H1 (cell line): ENCODE data around the gene WDR64. TPM values are rescaled to one million over a fixed set of nuclear protein-coding genes. Genes with fewer than 3 reads are reported as not detected.

Experiments
- CTCF ChIA-PET: fragments of 300-600 bp; sonication (Branson Sonifier 250); formaldehyde crosslinking; loops from one replicate; lab custom pipeline; 2021; ENCODE audit not compliant: partially characterized antibody; lab: Charles Lee
- POLR2A ChIA-PET: fragments of 300-600 bp; sonication (Branson Sonifier 250); formaldehyde crosslinking; loops from one replicate; lab custom pipeline; 2021; ENCODE audit warnings: inconsistent platforms; ENCODE audit not compliant: partially characterized antibody; lab: Charles Lee
- DNase-seq, 2 experiments: peaks; one replicate each; pipeline versions ENCODE4 v3.0.0 to v3.0.0-alpha.2; 2010 to 2022; ENCODE audit warnings: low spot score in 2 of 2, low read depth in 1 of 2, mixed read lengths in 1 of 2
- FAIRE-seq: peaks from 2 replicates; lab custom pipeline; 2011; peaks lifted over from hg19 to GRCh38; lab: Jason Lieb, UNC
- H2AFZ ChIP-seq: 2 replicates; pipeline ENCODE4 v1.8.1; 2012; ENCODE audit warnings: low read length, inconsistent platforms
- H2AK5ac ChIP-seq: 2 replicates; pipeline ENCODE4 v1.6.1; 2013; ENCODE audit warnings: low read depth, low read length
- H2BK120ac ChIP-seq: replicated peaks from 2 replicates; pipeline ENCODE3; 2013; ENCODE audit warnings: low read depth, low read length, inconsistent platforms
- H2BK12ac ChIP-seq: 2 replicates; pipeline ENCODE4 v1.6.1; 2013; ENCODE audit warnings: low read depth, low read length
- H2BK15ac ChIP-seq: 2 replicates; pipeline ENCODE4 v1.6.1; 2013; ENCODE audit warnings: low read length
- H2BK20ac ChIP-seq: 2 replicates; pipeline ENCODE4 v1.6.1; 2013; ENCODE audit warnings: low read length
- H2BK5ac ChIP-seq: 2 replicates; pipeline ENCODE4 v1.6.1; 2013; ENCODE audit warnings: low read depth, low read length
- H3K14ac ChIP-seq: 2 replicates; pipeline ENCODE4 v1.6.1; 2013; ENCODE audit warnings: inconsistent platforms; ENCODE audit not compliant: insufficient read length
- H3K18ac ChIP-seq: 2 replicates; pipeline ENCODE4 v1.6.1; 2013; ENCODE audit warnings: low read length; ENCODE audit errors: extremely low read depth
- H3K23ac ChIP-seq: 2 replicates; pipeline ENCODE4 v1.6.1; 2013; ENCODE audit warnings: inconsistent platforms; ENCODE audit not compliant: insufficient read length
- H3K23me2 ChIP-seq: 2 replicates; pipeline ENCODE4 v1.6.1; 2013; ENCODE audit warnings: low read depth, low read length
- H3K27ac ChIP-seq: 2 replicates; pipeline ENCODE4 v1.6.1; 2011; ENCODE audit warnings: low read depth, low read length, inconsistent platforms
- H3K27me3 ChIP-seq, 4 experiments: replicated peaks in 1 of 4; 1 replicate in 1 of 4; 2 replicates in 3 of 4; pipeline versions ENCODE4 v1.6.1 to v1.8.1; 2011 to 2013; ENCODE audit warnings: low read length in 3 of 4, mild to moderate bottlenecking in 3 of 4, inconsistent platforms in 2 of 4, mixed read lengths in 2 of 4, moderate library complexity in 1 of 4; ENCODE audit not compliant: control insufficient read depth in 3 of 4, insufficient read depth in 3 of 4; ENCODE audit errors: extremely low read depth in 1 of 4
- H3K36me3 ChIP-seq, 4 experiments: 2 replicates each; pipeline versions ENCODE4 v1.6.1 to v1.8.1; 2011 to 2013; ENCODE audit warnings: mild to moderate bottlenecking in 4 of 4, low read length in 3 of 4, moderate library complexity in 2 of 4, control low read depth in 1 of 4, inconsistent platforms in 1 of 4; ENCODE audit not compliant: insufficient read depth in 4 of 4, control insufficient read depth in 2 of 4
- H3K4ac ChIP-seq: replicated peaks from 2 replicates; pipeline ENCODE3; 2013; ENCODE audit warnings: low read length, low read depth, mixed read lengths, inconsistent platforms; ENCODE audit not compliant: insufficient read length
- H3K4me1 ChIP-seq, 4 experiments: replicated peaks in 1 of 4; 1 replicate in 1 of 4; 2 replicates in 3 of 4; pipeline versions ENCODE4 v1.6.1 to v1.8.1; 2011 to 2013; ENCODE audit warnings: low read length in 3 of 4, inconsistent platforms in 2 of 4, mixed read lengths in 1 of 4; ENCODE audit not compliant: insufficient read depth in 4 of 4, control insufficient read depth in 3 of 4
- H3K4me2 ChIP-seq, 2 experiments: 2 replicates each; pipeline versions ENCODE4 v1.6.1 to v1.8.1; 2011 to 2013; ENCODE audit warnings: low read depth in 2 of 2, low read length in 2 of 2, control low read depth in 1 of 2, inconsistent platforms in 1 of 2, mild to moderate bottlenecking in 1 of 2; ENCODE audit not compliant: insufficient read depth in 1 of 2
- H3K4me3 ChIP-seq, 4 experiments: fragments of 200-600, 300-600 bp in 1 of 4; sonication (generic), shearing (Covaris generic), sonication (Bioruptor Twin) in 1 of 4; 2 replicates each; pipeline versions ENCODE4 v1.5.1 to v1.8.1; 2011 to 2016; ENCODE audit warnings: low read length in 4 of 4, low read depth in 3 of 4, control low read depth in 2 of 4, inconsistent platforms in 2 of 4, mild to moderate bottlenecking in 2 of 4, mixed read lengths in 1 of 4, moderate library complexity in 1 of 4; ENCODE audit not compliant: insufficient read depth in 2 of 4; ENCODE audit errors: extremely low read depth in 1 of 4
- H3K56ac ChIP-seq: replicated peaks from 2 replicates; pipeline ENCODE3; 2013; ENCODE audit warnings: low read depth, mild to moderate bottlenecking, mixed read lengths, low read length, inconsistent platforms; ENCODE audit not compliant: insufficient read length
- H3K79me1 ChIP-seq: 2 replicates; pipeline ENCODE4 v1.6.1; 2013; ENCODE audit warnings: low read depth, low read length, control low read depth
- H3K79me2 ChIP-seq, 2 experiments: 2 replicates each; pipeline versions ENCODE4 v1.6.1 to v1.8.1; 2012 to 2013; ENCODE audit warnings: low read length in 2 of 2, mild to moderate bottlenecking in 2 of 2, inconsistent platforms in 1 of 2; ENCODE audit not compliant: insufficient read depth in 2 of 2, control insufficient read depth in 1 of 2
- H3K9ac ChIP-seq, 4 experiments: replicated peaks in 1 of 4; 1 replicate in 1 of 4; 2 replicates in 3 of 4; pipeline versions ENCODE4 v1.6.1 to v1.8.1; 2011 to 2013; ENCODE audit warnings: low read depth in 3 of 4, low read length in 3 of 4, control low read depth in 2 of 4, mild to moderate bottlenecking in 2 of 4, moderate library complexity in 2 of 4, inconsistent platforms in 1 of 4; ENCODE audit errors: extremely low read depth in 1 of 4
- H3K9me3 ChIP-seq, 2 experiments: 2 replicates each; pipeline versions ENCODE4 v1.6.1 to v1.8.1; 2012 to 2013; ENCODE audit warnings: mild to moderate bottlenecking in 2 of 2, moderate library complexity in 2 of 2, control low read depth in 1 of 2, inconsistent platforms in 1 of 2, low read depth in 1 of 2, low read length in 1 of 2, mixed read lengths in 1 of 2; ENCODE audit not compliant: insufficient read depth in 2 of 2
- H4K20me1 ChIP-seq, 2 experiments: replicated peaks in 1 of 2; 2 replicates each; pipeline versions ENCODE3 to v1.8.1; 2011 to 2013; ENCODE audit warnings: inconsistent platforms in 2 of 2, low read length in 2 of 2, mild to moderate bottlenecking in 1 of 2; ENCODE audit not compliant: insufficient read depth in 2 of 2, control insufficient read depth in 1 of 2
- H4K5ac ChIP-seq: 2 replicates; pipeline ENCODE4 v1.6.1; 2013; ENCODE audit warnings: low read length, low read depth, mixed read lengths, inconsistent platforms; ENCODE audit not compliant: insufficient read length
- H4K8ac ChIP-seq: 2 replicates; pipeline ENCODE4 v1.8.0; 2013; ENCODE audit warnings: mild to moderate bottlenecking, moderate library complexity, low read length, inconsistent platforms; ENCODE audit not compliant: insufficient read depth; ENCODE audit errors: extremely low read depth
- H4K91ac ChIP-seq: replicated peaks from 2 replicates; pipeline ENCODE3; 2013; ENCODE audit warnings: low read length, mixed read lengths, inconsistent platforms; ENCODE audit not compliant: insufficient read length
- CEBPB ChIP-seq: IDR thresholded peaks from 2 replicates; pipeline ENCODE4 v1.6.1; 2012; ENCODE audit warnings: low read depth, low read length
- CHD2 ChIP-seq: IDR thresholded peaks from 2 replicates; pipeline ENCODE4 v1.6.1; 2012; ENCODE audit warnings: low read length, improper control_type of control experiment
- EP300 ChIP-seq, 2 experiments: IDR thresholded peaks; 1 replicate in 1 of 2; 2 replicates in 1 of 2; pipeline ENCODE4 v1.6.1; 2011 to 2012; ENCODE audit warnings: low read depth in 2 of 2, low read length in 2 of 2, mild to moderate bottlenecking in 2 of 2, borderline replicate concordance in 1 of 2, inconsistent platforms in 1 of 2, moderate library complexity in 1 of 2
- KDM4A ChIP-seq: IDR thresholded peaks from one replicate; pipeline ENCODE4 v1.7.1; 2012; ENCODE audit warnings: low read depth, mild to moderate bottlenecking, moderate library complexity, low read length, inconsistent platforms; ENCODE audit not compliant: severe bottlenecking
- POLR2A ChIP-seq, 2 experiments: IDR thresholded peaks; 1 replicate in 1 of 2; 2 replicates in 1 of 2; pipeline ENCODE4 v1.6.1; 2011; ENCODE audit warnings: low read depth in 2 of 2, low read length in 2 of 2, mild to moderate bottlenecking in 2 of 2; ENCODE audit errors: control extremely low read depth in 1 of 2
- POLR2AphosphoS5 ChIP-seq: IDR thresholded peaks from 2 replicates; pipeline ENCODE4 v1.6.1; 2011; ENCODE audit warnings: low read depth, low read length
- RNF2 ChIP-seq: fragments of 200-900, 300-1000 bp; sonication (generic); IDR thresholded peaks from 2 replicates; pipeline ENCODE4 v1.7.1; 2016; ENCODE audit warnings: borderline replicate concordance, low read depth, mild to moderate bottlenecking, antibody characterized with exemption, low read length; ENCODE audit not compliant: poor library complexity, severe bottlenecking; ENCODE audit errors: missing control alignments
- SIRT6 ChIP-seq: IDR thresholded peaks from one replicate; pipeline ENCODE4 v1.7.1; 2012; ENCODE audit warnings: low read length, inconsistent platforms
- SIX5 ChIP-seq: IDR thresholded peaks from 2 replicates; pipeline ENCODE4 v1.6.1; 2011; ENCODE audit warnings: mild to moderate bottlenecking, low read depth, low read length
- SP1 ChIP-seq: IDR thresholded peaks from 2 replicates; pipeline ENCODE4 v1.6.1; 2011; ENCODE audit warnings: low read depth, low read length
- SP2 ChIP-seq: IDR thresholded peaks from 2 replicates; pipeline ENCODE4 v1.6.1; 2012; ENCODE audit warnings: mild to moderate bottlenecking, low read length, inconsistent platforms
- WGBS, 2 experiments: shearing (Covaris generic) in 1 of 2; methylation state at CpG; one replicate each; pipeline versions ENCODE4 v1.1.6 to v1.1.7; 2013 to 2015; ENCODE audit warnings: low lambda C conversion rate in 2 of 2, mixed read lengths in 2 of 2, inconsistent platforms in 1 of 2, low coverage in 1 of 2, missing lambda C conversion rate in 1 of 2; ENCODE audit not compliant: insufficient replicate concordance in 2 of 2, insufficient coverage in 1 of 2, insufficient read length in 1 of 2; ENCODE audit errors: extremely low coverage in 1 of 2, missing lambda C conversion rate in 1 of 2; 5-methylcytosine and 5-hydroxymethylcytosine counted together
- polyA plus RNA-seq, 7 experiments: library from polyadenylated mRNA; depleted of rRNA in 3 of 7; stranded (reverse) in 5 of 7; unstranded in 2 of 7; fragments of >200 nt in 5 of 7; fragments of 200-250 nt in 2 of 7; gene quantifications; 1 replicate in 5 of 7; 2 replicates in 1 of 7; 4 replicates in 1 of 7; pipeline versions ENCODE4 v1.2.1 to v1.2.3, GENCODE V29; 2011 to 2013; ENCODE audit warnings: missing spikeins in 2 of 7, mixed read lengths in 2 of 7
- total RNA-seq: library from RNA; stranded (reverse); fragmentation: NEBNext Ultra II Directional; extraction: Animal tissue kit (Norgen Biotek cat#: 25700); gene quantifications from 2 replicates; pipeline ENCODE4 v1.2.1, GENCODE V29; 2021
- TF ChIP-seq, protein P1 (sequence below): IDR thresholded peaks from 2 replicates; pipeline ENCODE4 v1.6.1; 2012; ENCODE audit warnings: inconsistent platforms

The WDR64 gene
- total and polyA plus RNA-seq, 2 of the 8 experiments (the other 6 are each of a cell fraction or from before 2014, with no cell fraction given): 0.02 TPM; not detected in 1

GRCh38 chr1:241617426-241617825 lies 34.7 kb upstream of the WDR64 start:
- no peaks in the 10 kb centered on the region for H3K79me1 ChIP-seq
- no peak overlapping the region for H3K4ac ChIP-seq
- no peak overlapping the region for H3K4me2 ChIP-seq
- H3K36me3 ChIP-seq: no peaks in the 10 kb centered on the region
- ChIA-PET POLR2A (interaction anchor here (0.6 kb wide), 1 partner anchor 11 kb away, joined by 3 read pairs; no protein-coding TSS in a partner anchor), CTCF (interaction anchor here (0.8 to 1.6 kb wide), 4 partner anchors 12 to 381 kb away, joined by 3 read pairs; partner anchors contain the start of gene MAP1LC3C)
- H2BK15ac ChIP-seq: no peak overlapping the region
- H2BK5ac ChIP-seq: no peak overlapping the region
- peaks cover 0 to 1% (median 0%) of the 10 kb centered on the region in 4 experiments; a peak in 1 of 7 replicates for H3K27me3 ChIP-seq
- no peak overlapping the region for H3K23ac ChIP-seq
- H3K27ac ChIP-seq: no peak overlapping the region
- H3K4me3 ChIP-seq: no peak overlapping the region
- H3K9me3 ChIP-seq: no peaks in the 10 kb centered on the region
- H3K79me2 ChIP-seq: no peaks in the 10 kb centered on the region
- H3K18ac ChIP-seq: no peak overlapping the region
- H3K9ac ChIP-seq: no peak overlapping the region
- H4K5ac ChIP-seq: no peak overlapping the region
- H4K20me1 ChIP-seq: no peaks in the 10 kb centered on the region
- no peak overlapping the region for H2AK5ac ChIP-seq
- H2BK120ac ChIP-seq: no peak overlapping the region
- H3K56ac ChIP-seq: no peak overlapping the region
- H2BK12ac ChIP-seq: no peak overlapping the region
- H4K91ac ChIP-seq: no peak overlapping the region
- no peak overlapping the region for H4K8ac ChIP-seq
- H2AFZ ChIP-seq: no peak overlapping the region
- 95% methylated on average over 7 of the region's 7 CpGs; no CpG with 5 or more reads in 1 of the 2 experiments for WGBS, 2 experiments
- H3K23me2 ChIP-seq: no peaks in the 10 kb centered on the region
- H3K14ac ChIP-seq: no peak overlapping the region
- no peak for FAIRE-seq
- H2BK20ac ChIP-seq: no peak overlapping the region
- DNase-seq: no peak
- no peak for TF ChIP-seq KDM4A
- TF ChIP-seq, protein P1, sequence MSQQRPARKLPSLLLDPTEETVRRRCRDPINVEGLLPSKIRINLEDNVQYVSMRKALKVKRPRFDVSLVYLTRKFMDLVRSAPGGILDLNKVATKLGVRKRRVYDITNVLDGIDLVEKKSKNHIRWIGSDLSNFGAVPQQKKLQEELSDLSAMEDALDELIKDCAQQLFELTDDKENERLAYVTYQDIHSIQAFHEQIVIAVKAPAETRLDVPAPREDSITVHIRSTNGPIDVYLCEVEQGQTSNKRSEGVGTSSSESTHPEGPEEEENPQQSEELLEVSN: no peak
- no peak for TF ChIP-seq POLR2A (IDR thresholded peaks at IDR 0.05; ENCODE audit: control extremely low read depth in 1 of 2, low read depth in 2 of 2, low read length in 2 of 2)
- no peak for TF ChIP-seq POLR2AphosphoS5
- no peak for TF ChIP-seq CEBPB
- TF ChIP-seq RNF2: no peak
- no peak for TF ChIP-seq SIX5
- TF ChIP-seq SP1: no peak
- no peak for TF ChIP-seq CHD2
- TF ChIP-seq EP300 (IDR thresholded peaks at IDR 0.05; ENCODE audit: borderline replicate concordance in 1 of 2, low read depth in 2 of 2, low read length in 2 of 2): no peak
- no peak for TF ChIP-seq SIRT6
- no peak for TF ChIP-seq SP2
- no peaks in the 10 kb centered on the region for H3K4me1 ChIP-seq
